ENCODE measurements around the gene CFHR1.

- TF ChIP-seq CTCF (IDR thresholded peaks at IDR 0.05) (no peak), POLR2A (IDR thresholded peaks at IDR 0.05) (no peak)
Measured at GRCh38 chr1:196861429-196861828, 41.9 kb downstream of the CFHR1 start.
